Measurements from ENCODE around the gene ARID5B. TPM values are rescaled to one million over a fixed set of nuclear protein-coding genes. Genes with fewer than 3 reads are reported as not detected.

ARID5B gene
- total RNA-seq, 1 donor from 2014 or later: 63.7 TPM

GRCh38 chr10:61937631-61938351 is 36.3 kb downstream of the ARID5B start:
- no peak for DNase-seq (ENCODE audit: low spot score)

GRCh38 chr10:61939902-61940301 is 38.4 kb downstream of the ARID5B start:
- DNase-seq (ENCODE audit: low spot score): no peak

- no peak for DNase-seq (ENCODE audit: low spot score)
Measured at GRCh38 chr10:61941202-61941681, 39.7 kb downstream of the ARID5B start.

DNA sequence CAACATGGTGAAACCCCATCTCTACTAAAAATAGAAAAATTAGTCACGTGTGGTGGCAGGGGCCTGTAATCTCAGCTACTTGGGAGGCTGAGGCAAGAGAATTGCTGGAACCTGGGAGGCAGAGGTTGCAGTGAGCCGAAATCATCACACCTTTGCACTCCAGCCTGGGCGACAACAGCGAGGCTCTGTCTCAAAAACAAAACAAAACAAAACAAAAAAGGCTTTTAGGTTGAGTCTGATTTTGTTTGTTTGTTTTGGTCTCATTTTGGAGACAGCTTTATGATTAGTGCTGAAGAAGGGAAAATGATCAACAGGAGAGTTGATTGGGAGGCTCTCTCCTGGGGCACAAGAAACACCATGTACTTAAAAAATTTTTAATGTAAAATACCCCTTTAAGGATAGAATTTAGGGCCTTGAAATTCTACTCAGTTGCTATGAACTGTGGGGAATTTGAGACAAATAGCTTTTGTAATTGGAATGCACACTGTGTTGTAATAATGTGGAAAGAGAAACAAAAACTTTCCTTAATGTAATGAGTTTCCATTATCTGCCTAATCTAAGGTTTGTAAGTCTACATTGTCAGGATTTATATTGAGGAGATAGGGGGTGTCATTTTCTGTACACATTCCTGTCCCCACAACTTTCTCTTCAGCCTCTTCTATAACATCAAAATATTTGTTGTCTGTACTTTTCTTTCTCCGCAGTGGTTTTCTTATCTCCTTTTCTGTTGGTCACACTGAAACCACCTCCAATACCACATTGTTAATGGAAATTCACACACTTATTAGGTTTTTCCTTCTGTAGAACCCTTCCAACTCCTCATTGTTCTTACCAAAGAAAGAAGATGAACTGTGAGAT is 41.3 kb downstream of the ARID5B start:
- no peak for DNase-seq (ENCODE audit: low spot score)

DNA sequence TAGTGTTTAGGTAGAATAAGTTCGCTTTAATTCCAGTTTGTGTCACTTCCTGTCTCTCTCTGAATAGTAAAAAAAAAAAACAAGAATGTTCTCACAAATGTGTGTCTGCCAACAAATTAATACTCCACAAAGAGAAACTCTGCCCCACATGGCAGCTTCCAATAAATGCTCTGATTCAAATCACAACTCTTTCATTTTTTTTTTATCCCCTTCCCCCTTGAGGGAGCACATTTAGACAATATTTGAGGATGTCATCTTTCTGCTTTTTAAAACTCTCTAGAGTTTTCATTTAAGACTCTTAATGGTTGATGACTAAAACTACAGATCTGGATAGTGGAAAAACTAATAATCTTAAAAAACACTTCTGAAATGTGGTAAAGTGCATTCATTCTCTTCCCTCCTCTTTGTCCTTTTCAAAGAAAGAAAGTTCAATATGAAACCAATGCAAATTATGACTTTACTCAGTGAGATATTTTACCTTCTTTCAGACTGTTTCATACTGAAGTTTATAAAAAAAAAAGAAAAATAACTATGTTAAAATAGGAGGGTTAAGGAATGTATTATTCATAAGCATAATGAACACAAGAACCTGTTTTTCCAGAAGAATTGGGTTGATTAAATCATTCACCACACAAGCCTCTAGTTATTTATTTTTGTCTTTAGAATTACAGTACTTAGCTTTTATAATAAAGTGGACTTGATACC is 42.3 kb downstream of the ARID5B start:
- DNase-seq (ENCODE audit: low spot score): no peak

- no peak for DNase-seq (ENCODE audit: low spot score)
Measured at GRCh38 chr10:61944410-61945147, 43.1 kb downstream of the ARID5B start.

GRCh38 chr10:61949687-61950086 is 48.2 kb downstream of the ARID5B start:
- no peak for DNase-seq (ENCODE audit: low spot score)

DNA sequence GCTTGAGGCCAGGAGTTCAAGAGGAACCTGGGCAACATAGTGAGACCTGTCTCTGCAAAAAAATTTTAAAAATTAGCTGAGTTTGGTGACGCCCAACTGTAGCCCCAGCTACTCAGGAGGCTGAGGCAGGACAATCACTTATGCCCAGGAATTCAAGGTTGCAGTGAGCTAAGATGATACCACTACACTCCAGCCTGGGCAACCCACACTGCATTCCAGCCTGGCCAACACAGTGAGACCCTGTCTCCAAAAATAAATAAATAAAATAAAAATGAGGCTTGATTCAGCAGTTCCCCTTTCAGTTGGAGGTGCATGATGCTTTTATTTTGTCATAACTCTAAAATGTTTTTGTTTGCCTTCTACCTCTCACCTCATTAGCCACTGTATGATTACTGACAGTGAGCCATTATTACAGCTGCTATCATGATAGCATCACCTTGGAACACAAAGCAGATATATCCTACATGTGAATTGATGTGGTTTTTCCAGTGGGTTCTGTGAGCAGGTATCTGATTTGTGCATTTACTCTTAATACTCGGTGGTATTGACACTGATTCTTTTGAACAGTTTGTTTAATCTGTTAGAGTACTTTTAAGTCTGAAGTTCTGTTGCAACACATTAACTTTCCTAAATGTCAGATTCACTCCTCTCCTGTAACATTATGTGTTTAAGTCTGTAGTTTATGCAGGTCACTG is 49.1 kb downstream of the ARID5B start:
- no peak for DNase-seq (ENCODE audit: low spot score)

DNA sequence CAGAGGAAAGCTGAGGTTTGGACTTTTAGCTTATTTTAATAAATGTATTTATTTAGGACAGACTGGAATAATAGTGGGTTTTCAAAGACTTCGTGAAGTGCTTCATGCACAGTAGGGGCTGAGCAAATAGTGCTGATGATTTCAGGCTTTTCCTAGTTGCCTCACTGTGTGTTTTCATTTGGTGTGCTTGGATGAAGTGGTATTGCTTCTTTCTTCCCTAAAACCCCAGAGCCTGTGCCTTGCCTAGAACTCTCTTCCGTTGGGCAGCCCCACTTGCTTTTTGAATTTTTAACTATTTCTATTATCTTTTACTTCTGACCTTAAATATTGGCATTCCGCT is 49.6 kb downstream of the ARID5B start:
- DNase-seq (ENCODE audit: low spot score): no peak

DNA sequence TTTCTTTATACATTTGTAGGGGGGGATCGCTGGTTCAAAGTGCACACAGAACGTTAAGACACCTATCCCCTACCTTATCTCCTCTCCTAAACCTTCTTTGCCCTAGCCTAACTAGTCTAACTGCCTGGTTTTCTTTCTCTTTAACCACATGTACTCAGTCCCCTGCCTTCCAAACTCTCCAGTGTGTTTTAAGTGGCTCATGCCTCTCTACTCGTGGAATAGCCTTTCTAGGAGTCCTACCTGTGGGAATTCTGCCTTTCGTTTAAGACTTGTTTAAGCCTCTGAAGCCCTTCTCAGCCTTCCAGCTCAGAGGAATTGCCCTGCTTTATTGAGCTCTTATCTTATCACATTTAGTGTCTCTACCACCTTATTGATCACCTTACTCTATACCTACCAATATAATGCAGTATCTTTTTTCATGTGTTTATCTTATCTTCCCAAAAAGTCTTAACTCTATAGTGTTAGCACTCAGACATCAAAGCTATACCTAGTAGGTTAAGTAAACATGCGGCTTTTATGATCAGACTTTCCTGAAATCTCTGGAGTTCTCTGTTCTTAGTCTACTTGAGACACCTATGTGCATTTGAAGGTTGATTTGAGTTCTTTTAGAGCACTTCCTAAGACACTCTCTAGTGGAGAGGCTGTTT is 50.7 kb downstream of the ARID5B start:
- DNase-seq (ENCODE audit: low spot score): no peak

DNA sequence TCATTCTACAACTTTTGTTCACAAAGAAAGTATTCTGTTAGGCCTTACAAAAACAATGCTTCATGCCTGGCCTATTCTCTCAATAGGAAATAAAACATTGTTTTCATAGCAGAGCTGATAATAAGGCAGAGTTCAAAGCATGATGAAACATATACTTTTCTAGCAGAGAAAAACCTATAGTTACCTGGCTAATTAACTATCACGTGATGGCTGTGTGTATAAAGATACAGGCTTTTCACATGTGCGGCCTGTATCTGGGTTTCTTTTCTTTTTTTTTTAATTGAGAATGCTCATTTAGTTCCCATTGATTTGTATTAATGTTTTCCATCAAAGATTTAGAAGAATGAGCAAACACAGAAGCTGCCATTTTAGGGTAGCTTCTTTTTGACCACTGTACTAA is 51.7 kb downstream of the ARID5B start:
- no peak for DNase-seq (ENCODE audit: low spot score)

DNA sequence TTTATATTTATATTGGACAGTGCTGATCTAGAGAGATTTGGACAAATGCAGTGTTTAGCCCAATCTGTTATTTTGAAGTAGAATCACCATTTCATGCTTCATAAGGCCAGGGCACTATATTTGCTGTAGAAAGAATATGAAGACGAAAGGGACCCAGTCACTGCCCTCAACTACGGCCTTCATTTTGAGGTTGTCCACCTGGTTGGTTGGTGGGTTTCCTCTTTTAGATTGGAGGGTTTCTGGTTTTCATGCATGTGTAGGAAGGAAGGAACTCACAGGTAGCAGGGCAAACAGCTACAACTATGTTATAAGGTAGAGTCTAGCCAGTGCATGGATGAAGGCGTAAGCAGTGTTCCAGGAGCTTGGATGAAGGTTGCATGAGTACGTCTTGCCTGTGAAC is 56.3 kb downstream of the ARID5B start:
- no peak for DNase-seq (ENCODE audit: low spot score)

DNA sequence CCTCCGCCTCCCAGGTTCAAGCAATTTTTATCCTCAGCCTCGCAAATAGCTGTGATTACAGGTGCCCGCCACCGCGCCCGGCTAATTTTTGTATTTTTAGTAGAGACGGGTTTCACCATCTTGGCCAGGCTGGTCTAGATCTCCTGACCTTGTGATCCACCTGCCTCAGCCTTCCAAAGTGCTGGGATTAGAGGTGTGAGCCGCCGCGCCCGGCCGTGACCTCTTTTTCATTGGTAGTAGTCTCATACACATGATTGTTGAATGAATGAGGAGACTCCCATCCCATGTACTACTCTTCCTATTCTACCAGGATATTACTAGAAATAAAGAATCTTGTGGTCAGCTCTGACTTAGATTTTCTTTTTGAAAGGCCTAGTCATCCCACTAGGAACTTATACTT is 56.8 kb downstream of the ARID5B start:
- DNase-seq (ENCODE audit: low spot score): no peak

DNA sequence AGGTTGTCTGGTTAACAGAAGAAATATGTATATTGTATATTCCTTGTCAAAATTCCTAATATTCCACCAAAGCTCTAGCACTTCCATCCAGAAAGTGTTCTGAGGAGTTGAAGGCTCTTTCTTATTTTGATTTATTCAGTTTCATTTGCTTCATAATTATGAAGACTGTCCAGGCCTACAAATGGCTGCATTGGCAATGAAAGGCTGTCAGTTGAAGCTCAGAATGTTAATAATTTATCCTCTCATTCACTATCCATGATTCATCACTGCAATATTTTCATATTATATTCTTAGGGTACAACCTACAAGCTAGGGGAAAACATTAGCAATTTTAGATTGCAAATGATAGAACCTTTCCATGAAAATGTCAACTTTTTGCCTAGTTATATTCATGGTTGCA is 57.3 kb downstream of the ARID5B start:
- no peak for DNase-seq (ENCODE audit: low spot score)

- no peak for DNase-seq (ENCODE audit: low spot score)
Measured at GRCh38 chr10:61959814-61960213, 58.3 kb downstream of the ARID5B start.

- no peak for DNase-seq (ENCODE audit: low spot score)
Measured at GRCh38 chr10:61960396-61961120, 59.1 kb downstream of the ARID5B start.

GRCh38 chr10:61961278-61961677 is 59.8 kb downstream of the ARID5B start:
- DNase-seq (ENCODE audit: low spot score): no peak

GRCh38 chr10:61962971-61963370 is 61.5 kb downstream of the ARID5B start:
- no peak for DNase-seq (ENCODE audit: low spot score)

DNA sequence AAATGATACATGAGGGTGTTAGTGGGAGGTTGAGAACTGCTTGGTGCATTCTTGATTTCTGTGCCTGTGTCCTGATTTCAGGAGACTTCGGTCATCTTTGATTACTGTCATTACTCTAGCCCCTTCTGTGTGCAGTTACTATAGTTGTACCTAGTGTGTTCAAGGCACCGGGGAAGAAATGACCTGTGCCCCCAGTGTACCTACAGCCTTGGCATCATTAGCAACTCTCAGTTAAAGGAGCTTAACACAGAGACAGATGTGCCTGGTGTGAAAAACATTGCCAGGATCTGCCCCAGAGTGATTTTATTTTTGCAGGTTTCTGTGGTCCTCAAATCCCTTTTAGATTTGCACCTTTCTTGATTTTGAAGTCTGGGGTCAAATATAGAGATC is 62.2 kb downstream of the ARID5B start:
- DNase-seq (ENCODE audit: low spot score): no peak
